HL-60 (cell line): ENCODE data around the gene KCNQ5.

Source experiments
- DNase-seq, 2 experiments: peaks; one replicate each; pipeline ENCODE4 v3.0.0-alpha.2; 2010 to 2020; ENCODE audit warnings: low read depth in 1 of 2, low spot score in 1 of 2
- H3K27ac ChIP-seq: fragments of 250-450 bp; sonication (Bioruptor Pico); replicated peaks from 2 replicates; pipeline ENCODE4 v1.5.1; 2020; ENCODE audit warnings: mild to moderate bottlenecking, moderate library complexity
- H3K27me3 ChIP-seq: fragments of 250-450 bp; sonication (Bioruptor Pico); 2 replicates; pipeline ENCODE4 v1.5.1; 2021; ENCODE audit warnings: mild to moderate bottlenecking, moderate library complexity; ENCODE audit not compliant: insufficient read depth, poor library complexity, severe bottlenecking
- H3K4me3 ChIP-seq: replicated peaks from 2 replicates; pipeline ENCODE4 v1.5.1; 2011; ENCODE audit warnings: mild to moderate bottlenecking, control low read depth, low read length; ENCODE audit not compliant: insufficient read depth
- CTCF ChIP-seq: IDR thresholded peaks from one replicate; pipeline ENCODE4 v1.5.1; 2011; ENCODE audit warnings: low read length, control low read depth, inconsistent platforms; ENCODE audit not compliant: insufficient read depth
- GABPA ChIP-seq: IDR thresholded peaks from 2 replicates; pipeline ENCODE4 v1.6.1; 2012; ENCODE audit warnings: low read depth
- POLR2AphosphoS5 ChIP-seq: IDR thresholded peaks from 2 replicates; pipeline ENCODE4 v1.6.1; 2012; ENCODE audit warnings: low read depth
- REST ChIP-seq: IDR thresholded peaks from 2 replicates; pipeline ENCODE4 v1.6.1; 2012; ENCODE audit warnings: low read depth; ENCODE audit not compliant: insufficient replicate concordance
- SPI1 ChIP-seq: IDR thresholded peaks from 2 replicates; pipeline ENCODE4 v1.6.1; 2012; ENCODE audit warnings: low read depth, mild to moderate bottlenecking, borderline replicate concordance

Gene KCNQ5

GRCh38 chr6:73076211-73076954 is 454.5 kb downstream of the KCNQ5 start:
- Histone ChIP-seq H3K27me3 (no peaks in the 10 kb centered on the region), H3K4me3 (no peak overlapping the region), H3K27ac (no peak overlapping the region)
- TF ChIP-seq SPI1 (no peak), CTCF (no peak), POLR2AphosphoS5 (no peak), GABPA (no peak), REST (no peak)
- no peak for DNase-seq

GRCh38 chr6:73078333-73078862 is 456.5 kb downstream of the KCNQ5 start:
- Histone ChIP-seq H3K27me3 (no peaks in the 10 kb centered on the region), H3K27ac (no peak overlapping the region), H3K4me3 (no peak overlapping the region)
- no peak for TF ChIP-seq CTCF
- no peak for TF ChIP-seq REST
- TF ChIP-seq SPI1: no peak
- no peak for TF ChIP-seq GABPA
- no peak for TF ChIP-seq POLR2AphosphoS5
- no peak for DNase-seq

- DNase-seq: no peak
These were observed 457.2 kb downstream of the KCNQ5 start for GRCh38 chr6:73078908-73079610.

More at GRCh38 chr6:73078908-73079610, 457.2 kb downstream of the KCNQ5 start:
- Histone ChIP-seq H3K4me3 (no peak overlapping the region), H3K27me3 (no peaks in the 10 kb centered on the region), H3K27ac (no peak overlapping the region)
- TF ChIP-seq GABPA (no peak), CTCF (no peak), SPI1 (no peak), REST (no peak), POLR2AphosphoS5 (no peak)
